HepG2 (cell line): Measurements from ENCODE around the gene LAMC3. TPM values are rescaled to one million over a fixed set of nuclear protein-coding genes. Genes with fewer than 3 reads are reported as not detected.

Experiments
- CBX5 ChIP-seq: sonication (generic); formaldehyde crosslinking; IDR thresholded peaks from 2 replicates; pipeline ENCODE4 v1.4.0; 2020; ENCODE audit warnings: missing genetic modification reagents, borderline replicate concordance
- EED ChIP-seq: sonication (generic); formaldehyde crosslinking; IDR thresholded peaks from 2 replicates; pipeline ENCODE4 v1.5.0; 2020; ENCODE audit warnings: mild to moderate bottlenecking, missing genetic modification reagents
- ERF ChIP-seq: IDR thresholded peaks from 2 replicates; pipeline ENCODE4 v1.6.1; 2018; ENCODE audit warnings: missing biosample characterization, missing genetic modification reagents
- MAFK ChIP-seq, 2 experiments: IDR thresholded peaks in 1 of 2; conservative IDR thresholded peaks in 1 of 2; 2 replicates each; pipeline ENCODE4 v1.6.1; 2011; ENCODE audit warnings: improper control_type of control experiment in 2 of 2, low read length in 2 of 2
- NCOR1 ChIP-seq: fragments of 200-600 bp; sonication (generic); IDR thresholded peaks from 2 replicates; pipeline ENCODE4 v1.7.0; 2017; ENCODE audit warnings: antibody characterized with exemption, low read length, borderline replicate concordance
- PCBP1 ChIP-seq: fragments of 200-400 bp; formaldehyde crosslinking; IDR thresholded peaks from 2 replicates; pipeline ENCODE4 v1.6.1; 2017; ENCODE audit warnings: mild to moderate bottlenecking, low read depth, low read length, borderline replicate concordance
- PTBP1 ChIP-seq: fragments of 200-400 bp; formaldehyde crosslinking; IDR thresholded peaks from 2 replicates; pipeline ENCODE4 v1.6.1; 2018; ENCODE audit warnings: low read length, low read depth; ENCODE audit not compliant: poor library complexity, severe bottlenecking
- RFXAP ChIP-seq: sonication (generic); formaldehyde crosslinking; IDR thresholded peaks from 2 replicates; pipeline ENCODE4 v1.4.0; 2020; ENCODE audit warnings: missing genetic modification reagents, borderline replicate concordance
- ZNF10 ChIP-seq: sonication (generic); formaldehyde crosslinking; IDR thresholded peaks from 2 replicates; pipeline ENCODE4 v1.4.0; 2020; ENCODE audit warnings: mild to moderate bottlenecking, low read depth, missing genetic modification reagents, borderline replicate concordance
- ZNF331 ChIP-seq: sonication (generic); formaldehyde crosslinking; IDR thresholded peaks from 2 replicates; pipeline ENCODE4 v1.4.0; 2020; ENCODE audit warnings: missing genetic modification reagents
- ZNF567 ChIP-seq: sonication (generic); formaldehyde crosslinking; IDR thresholded peaks from 2 replicates; pipeline ENCODE4 v1.8.1; 2023; ENCODE audit warnings: mild to moderate bottlenecking, missing genetic modification reagents, borderline replicate concordance
- ZNF678 ChIP-seq: sonication (generic); formaldehyde crosslinking; IDR thresholded peaks from 2 replicates; pipeline ENCODE4 v1.4.0; 2020; ENCODE audit warnings: mild to moderate bottlenecking, missing genetic modification reagents
- polyA plus RNA-seq, 8 experiments: library from polyadenylated mRNA; depleted of rRNA in 3 of 8; stranded (reverse) in 7 of 8; unstranded in 1 of 8; fragments of >200 nt; fragmentation: Illumina TruSeq in 4 of 8; extraction: Trizol in 4 of 8; gene quantifications; 2 replicates each; pipeline versions ENCODE4 v1.2.1 to v1.2.3, GENCODE V29; 2011 to 2016; ENCODE audit warnings: low read depth in 4 of 8, missing spikeins in 1 of 8, mixed read lengths in 1 of 8; ENCODE audit not compliant: insufficient read depth in 1 of 8
- total RNA-seq, 5 experiments: library from RNA; depleted of rRNA; stranded (reverse); fragments of >200 nt; fragmentation: Illumina TruSeq; extraction: Trizol; gene quantifications; 2 replicates each; pipeline ENCODE4 v1.2.3, GENCODE V29; 2016; ENCODE audit warnings: low read depth in 1 of 5
- TF ChIP-seq, protein P1 (sequence below): IDR thresholded peaks from 2 replicates; pipeline ENCODE4 v1.6.1; 2016; ENCODE audit warnings: missing compliant biosample characterization, missing genetic modification reagents, borderline replicate concordance
- TF ChIP-seq, protein P2 (sequence below): sonication (generic); formaldehyde crosslinking; IDR thresholded peaks from 2 replicates; pipeline ENCODE4 v1.8.1; 2023; ENCODE audit warnings: missing genetic modification reagents, mild to moderate bottlenecking, borderline replicate concordance
- TF ChIP-seq, protein P3 (sequence below): sonication (generic); formaldehyde crosslinking; IDR thresholded peaks from 2 replicates; pipeline ENCODE4 v1.8.1; 2022; ENCODE audit warnings: mild to moderate bottlenecking, missing genetic modification reagents
- TF ChIP-seq, protein P4 (sequence below): IDR thresholded peaks from 2 replicates; pipeline ENCODE4 v1.6.1; 2016; ENCODE audit warnings: control low read depth
- TF ChIP-seq, protein P5 (sequence below): sonication (generic); formaldehyde crosslinking; IDR thresholded peaks from 2 replicates; pipeline ENCODE4 v1.4.0; 2020; ENCODE audit warnings: low read depth, mild to moderate bottlenecking, missing genetic modification reagents
- TF ChIP-seq, protein P6 (sequence below): sonication (generic); formaldehyde crosslinking; IDR thresholded peaks from 2 replicates; pipeline ENCODE4 v1.4.0; 2020; ENCODE audit warnings: missing genetic modification reagents
- TF ChIP-seq, protein P7 (sequence below): sonication (generic); formaldehyde crosslinking; IDR thresholded peaks from 2 replicates; pipeline ENCODE4 v1.5.0; 2020; ENCODE audit warnings: missing genetic modification reagents

LAMC3 gene
- total and polyA plus RNA-seq, 2 of the 13 experiments (the other 11 are each of a cell fraction or from before 2014, with no cell fraction given): 0.07 to 0.57 TPM

DNA sequence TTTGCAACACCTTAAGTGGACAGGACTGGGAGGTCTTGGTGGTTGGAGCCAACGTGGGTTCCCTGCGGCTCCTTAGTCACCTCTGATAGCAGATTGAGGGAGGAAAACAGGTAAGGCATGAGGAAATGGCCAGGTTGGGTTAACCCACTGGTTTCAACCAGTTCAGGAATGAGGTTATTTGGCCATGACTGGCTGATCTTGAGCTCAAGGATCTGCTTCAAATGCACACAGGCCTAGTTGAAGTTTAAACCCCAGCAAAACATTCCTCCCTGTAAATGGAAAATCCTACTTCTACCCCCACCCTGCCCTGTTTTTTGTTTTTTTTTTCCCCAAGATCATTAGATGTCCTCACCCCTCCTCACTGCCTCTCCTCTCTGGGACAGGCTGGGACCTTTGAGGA is 113.2 kb downstream of the LAMC3 start (continued):
- TF ChIP-seq, protein P1, sequence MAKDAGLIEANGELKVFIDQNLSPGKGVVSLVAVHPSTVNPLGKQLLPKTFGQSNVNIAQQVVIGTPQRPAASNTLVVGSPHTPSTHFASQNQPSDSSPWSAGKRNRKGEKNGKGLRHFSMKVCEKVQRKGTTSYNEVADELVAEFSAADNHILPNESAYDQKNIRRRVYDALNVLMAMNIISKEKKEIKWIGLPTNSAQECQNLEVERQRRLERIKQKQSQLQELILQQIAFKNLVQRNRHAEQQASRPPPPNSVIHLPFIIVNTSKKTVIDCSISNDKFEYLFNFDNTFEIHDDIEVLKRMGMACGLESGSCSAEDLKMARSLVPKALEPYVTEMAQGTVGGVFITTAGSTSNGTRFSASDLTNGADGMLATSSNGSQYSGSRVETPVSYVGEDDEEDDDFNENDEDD (CRISPR knock-in tag): no peak; the same call in 1 of the 2 replicates
- TF ChIP-seq EED (CRISPR knock-in tag) (no peak), MAFK (conservative IDR thresholded peaks at IDR 0.05 in 1 of 2, IDR thresholded peaks at IDR 0.05 in 1 of 2; ENCODE audit: low read length in 2 of 2) (no peak), ZNF567 (CRISPR knock-in tag) (no peak), ZNF331 (CRISPR knock-in tag) (peak; percentile 68), PTBP1 (no peak), CBX5 (no peak), PCBP1 (no peak), RFXAP (no peak), NCOR1 (no peak), ZNF678 (CRISPR knock-in tag) (no peak), ERF (0 out of 2 replicates have a peak, but pooled peaks have one; percentile 22), ZNF10 (CRISPR knock-in tag) (no peak)
- TF ChIP-seq, protein P2, sequence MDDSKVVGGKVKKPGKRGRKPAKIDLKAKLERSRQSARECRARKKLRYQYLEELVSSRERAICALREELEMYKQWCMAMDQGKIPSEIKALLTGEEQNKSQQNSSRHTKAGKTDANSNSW (CRISPR knock-in tag): no peak; the same call in 1 of the 2 replicates
- TF ChIP-seq, protein P3, sequence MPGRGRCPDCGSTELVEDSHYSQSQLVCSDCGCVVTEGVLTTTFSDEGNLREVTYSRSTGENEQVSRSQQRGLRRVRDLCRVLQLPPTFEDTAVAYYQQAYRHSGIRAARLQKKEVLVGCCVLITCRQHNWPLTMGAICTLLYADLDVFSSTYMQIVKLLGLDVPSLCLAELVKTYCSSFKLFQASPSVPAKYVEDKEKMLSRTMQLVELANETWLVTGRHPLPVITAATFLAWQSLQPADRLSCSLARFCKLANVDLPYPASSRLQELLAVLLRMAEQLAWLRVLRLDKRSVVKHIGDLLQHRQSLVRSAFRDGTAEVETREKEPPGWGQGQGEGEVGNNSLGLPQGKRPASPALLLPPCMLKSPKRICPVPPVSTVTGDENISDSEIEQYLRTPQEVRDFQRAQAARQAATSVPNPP (CRISPR knock-in tag): no peak
- TF ChIP-seq, protein P4, sequence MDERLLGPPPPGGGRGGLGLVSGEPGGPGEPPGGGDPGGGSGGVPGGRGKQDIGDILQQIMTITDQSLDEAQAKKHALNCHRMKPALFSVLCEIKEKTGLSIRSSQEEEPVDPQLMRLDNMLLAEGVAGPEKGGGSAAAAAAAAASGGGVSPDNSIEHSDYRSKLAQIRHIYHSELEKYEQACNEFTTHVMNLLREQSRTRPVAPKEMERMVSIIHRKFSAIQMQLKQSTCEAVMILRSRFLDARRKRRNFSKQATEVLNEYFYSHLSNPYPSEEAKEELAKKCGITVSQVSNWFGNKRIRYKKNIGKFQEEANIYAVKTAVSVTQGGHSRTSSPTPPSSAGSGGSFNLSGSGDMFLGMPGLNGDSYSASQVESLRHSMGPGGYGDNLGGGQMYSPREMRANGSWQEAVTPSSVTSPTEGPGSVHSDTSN (CRISPR knock-in tag): no peak
- TF ChIP-seq, protein P5, sequence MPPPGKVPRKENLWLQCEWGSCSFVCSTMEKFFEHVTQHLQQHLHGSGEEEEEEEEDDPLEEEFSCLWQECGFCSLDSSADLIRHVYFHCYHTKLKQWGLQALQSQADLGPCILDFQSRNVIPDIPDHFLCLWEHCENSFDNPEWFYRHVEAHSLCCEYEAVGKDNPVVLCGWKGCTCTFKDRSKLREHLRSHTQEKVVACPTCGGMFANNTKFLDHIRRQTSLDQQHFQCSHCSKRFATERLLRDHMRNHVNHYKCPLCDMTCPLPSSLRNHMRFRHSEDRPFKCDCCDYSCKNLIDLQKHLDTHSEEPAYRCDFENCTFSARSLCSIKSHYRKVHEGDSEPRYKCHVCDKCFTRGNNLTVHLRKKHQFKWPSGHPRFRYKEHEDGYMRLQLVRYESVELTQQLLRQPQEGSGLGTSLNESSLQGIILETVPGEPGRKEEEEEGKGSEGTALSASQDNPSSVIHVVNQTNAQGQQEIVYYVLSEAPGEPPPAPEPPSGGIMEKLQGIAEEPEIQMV: no peak
- TF ChIP-seq, protein P6, sequence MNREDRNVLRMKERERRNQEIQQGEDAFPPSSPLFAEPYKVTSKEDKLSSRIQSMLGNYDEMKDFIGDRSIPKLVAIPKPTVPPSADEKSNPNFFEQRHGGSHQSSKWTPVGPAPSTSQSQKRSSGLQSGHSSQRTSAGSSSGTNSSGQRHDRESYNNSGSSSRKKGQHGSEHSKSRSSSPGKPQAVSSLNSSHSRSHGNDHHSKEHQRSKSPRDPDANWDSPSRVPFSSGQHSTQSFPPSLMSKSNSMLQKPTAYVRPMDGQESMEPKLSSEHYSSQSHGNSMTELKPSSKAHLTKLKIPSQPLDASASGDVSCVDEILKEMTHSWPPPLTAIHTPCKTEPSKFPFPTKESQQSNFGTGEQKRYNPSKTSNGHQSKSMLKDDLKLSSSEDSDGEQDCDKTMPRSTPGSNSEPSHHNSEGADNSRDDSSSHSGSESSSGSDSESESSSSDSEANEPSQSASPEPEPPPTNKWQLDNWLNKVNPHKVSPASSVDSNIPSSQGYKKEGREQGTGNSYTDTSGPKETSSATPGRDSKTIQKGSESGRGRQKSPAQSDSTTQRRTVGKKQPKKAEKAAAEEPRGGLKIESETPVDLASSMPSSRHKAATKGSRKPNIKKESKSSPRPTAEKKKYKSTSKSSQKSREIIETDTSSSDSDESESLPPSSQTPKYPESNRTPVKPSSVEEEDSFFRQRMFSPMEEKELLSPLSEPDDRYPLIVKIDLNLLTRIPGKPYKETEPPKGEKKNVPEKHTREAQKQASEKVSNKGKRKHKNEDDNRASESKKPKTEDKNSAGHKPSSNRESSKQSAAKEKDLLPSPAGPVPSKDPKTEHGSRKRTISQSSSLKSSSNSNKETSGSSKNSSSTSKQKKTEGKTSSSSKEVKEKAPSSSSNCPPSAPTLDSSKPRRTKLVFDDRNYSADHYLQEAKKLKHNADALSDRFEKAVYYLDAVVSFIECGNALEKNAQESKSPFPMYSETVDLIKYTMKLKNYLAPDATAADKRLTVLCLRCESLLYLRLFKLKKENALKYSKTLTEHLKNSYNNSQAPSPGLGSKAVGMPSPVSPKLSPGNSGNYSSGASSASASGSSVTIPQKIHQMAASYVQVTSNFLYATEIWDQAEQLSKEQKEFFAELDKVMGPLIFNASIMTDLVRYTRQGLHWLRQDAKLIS (CRISPR knock-in tag): no peak
- TF ChIP-seq, protein P7, sequence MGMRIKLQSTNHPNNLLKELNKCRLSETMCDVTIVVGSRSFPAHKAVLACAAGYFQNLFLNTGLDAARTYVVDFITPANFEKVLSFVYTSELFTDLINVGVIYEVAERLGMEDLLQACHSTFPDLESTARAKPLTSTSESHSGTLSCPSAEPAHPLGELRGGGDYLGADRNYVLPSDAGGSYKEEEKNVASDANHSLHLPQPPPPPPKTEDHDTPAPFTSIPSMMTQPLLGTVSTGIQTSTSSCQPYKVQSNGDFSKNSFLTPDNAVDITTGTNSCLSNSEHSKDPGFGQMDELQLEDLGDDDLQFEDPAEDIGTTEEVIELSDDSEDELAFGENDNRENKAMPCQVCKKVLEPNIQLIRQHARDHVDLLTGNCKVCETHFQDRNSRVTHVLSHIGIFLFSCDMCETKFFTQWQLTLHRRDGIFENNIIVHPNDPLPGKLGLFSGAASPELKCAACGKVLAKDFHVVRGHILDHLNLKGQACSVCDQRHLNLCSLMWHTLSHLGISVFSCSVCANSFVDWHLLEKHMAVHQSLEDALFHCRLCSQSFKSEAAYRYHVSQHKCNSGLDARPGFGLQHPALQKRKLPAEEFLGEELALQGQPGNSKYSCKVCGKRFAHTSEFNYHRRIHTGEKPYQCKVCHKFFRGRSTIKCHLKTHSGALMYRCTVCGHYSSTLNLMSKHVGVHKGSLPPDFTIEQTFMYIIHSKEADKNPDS (CRISPR knock-in tag): no peak
